Measurements from ENCODE around the gene BICC1. TPM values are rescaled to one million over a fixed set of nuclear protein-coding genes. Genes with fewer than 3 reads are reported as not detected.
"Not testable (repeated sequence)": the region's sequence is repeated elsewhere in the genome, so short reads cannot be mapped to it uniquely, and the experiment has no call there.

BICC1 gene
- total RNA-seq, 1 experiment from 2014 or later: not detected

GRCh38 chr10:58857251-58857805 is 344.7 kb downstream of the BICC1 start (continued):
- TF ChIP-seq ZBTB33 (IDR thresholded peaks at IDR 0.05; ENCODE audit: extremely low read depth, insufficient replicate concordance, low read length) (no peak), ZFX (IDR thresholded peaks at IDR 0.05) (no peak), ELF1 (IDR thresholded peaks at IDR 0.05; ENCODE audit: borderline replicate concordance, low read depth) (no peak), TCF7L2 (IDR thresholded peaks at IDR 0.05; ENCODE audit: borderline replicate concordance, extremely low read depth, insufficient read depth, insufficient read length) (no peak), YY1 (IDR thresholded peaks at IDR 0.05; ENCODE audit: extremely low read depth, insufficient replicate concordance, low read depth, low read length) (no peak)

- ATAC-seq: not testable (repeated sequence)
These were observed 345.5 kb downstream of the BICC1 start for GRCh38 chr10:58858123-58858522.

More at GRCh38 chr10:58858123-58858522, 345.5 kb downstream of the BICC1 start:
- H3K9ac ChIP-seq (ENCODE audit: low read length); H3K9me2 ChIP-seq (ENCODE audit: insufficient read depth); CTCF ChIA-PET; RAD21 ChIA-PET (ENCODE audit: low non-redundant PET in 1 of 2, low total read pairs in 2 of 2, uncharacterized antibody in 2 of 2, unreplicated experiment in 2 of 2); intact Hi-C loops (cut with micrococcal nuclease); H2AFZ ChIP-seq (ENCODE audit: low read depth, low read length, poor library complexity, severe bottlenecking); H3K27ac ChIP-seq (ENCODE audit: low read depth, low read length); H3K4me2 ChIP-seq (ENCODE audit: low read length); BruUV-seq (replicated peaks); H3K27me3 ChIP-seq (ENCODE audit: insufficient read depth, low read length); H3K4me3 ChIP-seq (replicated peaks in 1 of 2; ENCODE audit: low read depth in 1 of 2, low read length in 2 of 2); DNase-seq (ENCODE audit: low read depth, low spot score); H4K20me1 ChIP-seq (ENCODE audit: insufficient read depth); H3K9me3 ChIP-seq (ENCODE audit: control insufficient read depth in 1 of 2, insufficient read depth in 1 of 2, low read depth in 1 of 2, low read length in 2 of 2); H3K79me2 ChIP-seq (ENCODE audit: insufficient read depth, low read length); H3K36me3 ChIP-seq (ENCODE audit: control insufficient read depth in 1 of 2, insufficient read depth in 2 of 2, low read length in 2 of 2); POLR2A ChIA-PET: not testable (repeated sequence)
- peaks cover 7 to 13% of the 10 kb centered on the region in 2 experiments; a peak in 3 of 4 replicates for H3K4me1 ChIP-seq (ENCODE audit: control insufficient read depth in 1 of 2, insufficient read depth in 2 of 2, low read length in 2 of 2)
